Endothelial cell of umbilical vein (primary cell): ENCODE measurements around the gene SRBD1. TPM values are rescaled to one million over a fixed set of nuclear protein-coding genes. Genes with fewer than 3 reads are reported as not detected.

Source experiments
- BruUV-seq: library from RNA; stranded (reverse); fragments of 400-500 nt; replicated peaks from 2 replicates; lab custom pipeline; 2021; lab: Mats Ljungman, UMichigan
- CTCF ChIA-PET: fragments of 300-600, 350-600 bp; sonication (Branson Sonifier 250); formaldehyde crosslinking; loops from one replicate; lab custom pipeline; 2021; ENCODE audit warnings: antibody characterized with exemption, inconsistent platforms; lab: Charles Lee
- POLR2A ChIA-PET: fragments of 300-600, 350-600 bp; sonication (Branson Sonifier 250); formaldehyde crosslinking; loops from one replicate; lab custom pipeline; 2021; ENCODE audit warnings: antibody characterized with exemption, inconsistent platforms; lab: Charles Lee
- DNase-seq: peaks from one replicate; pipeline ENCODE4 v3.0.0-alpha.2; 2011; ENCODE audit warnings: low read depth, low spot score
- FAIRE-seq: peaks from 2 replicates; lab custom pipeline; 2011; peaks lifted over from hg19 to GRCh38; lab: Jason Lieb, UNC
- H2AFZ ChIP-seq: 2 replicates; pipeline ENCODE4 v1.6.0; 2012; ENCODE audit warnings: low read depth, low read length, control low read depth, inconsistent platforms
- H3K27ac ChIP-seq: 2 replicates; pipeline ENCODE4 v1.5.1; 2011; ENCODE audit warnings: low read depth, mild to moderate bottlenecking, control low read depth, low read length, moderate library complexity; ENCODE audit not compliant: insufficient read depth
- H3K27me3 ChIP-seq, 2 experiments: 2 replicates each; pipeline versions ENCODE4 v1.6.0 to v1.6.1; 2011; ENCODE audit warnings: low read length in 2 of 2, mixed read lengths in 1 of 2; ENCODE audit not compliant: control insufficient read depth in 2 of 2, insufficient read depth in 2 of 2
- H3K36me3 ChIP-seq, 2 experiments: 2 replicates in 1 of 2; 3 replicates in 1 of 2; pipeline ENCODE4 v1.5.1; 2011; ENCODE audit warnings: low read length in 2 of 2, mild to moderate bottlenecking in 1 of 2, moderate library complexity in 1 of 2; ENCODE audit not compliant: control insufficient read depth in 2 of 2, insufficient read depth in 2 of 2; ENCODE audit errors: extremely low read depth in 1 of 2
- H3K4me1 ChIP-seq: 3 replicates; pipeline ENCODE4 v1.5.1; 2011; ENCODE audit warnings: mild to moderate bottlenecking, low read length; ENCODE audit not compliant: control insufficient read depth, insufficient read depth; ENCODE audit errors: extremely low read depth
- H3K4me2 ChIP-seq: 2 replicates; pipeline ENCODE4 v1.6.1; 2011; ENCODE audit warnings: low read length, control low read depth, mixed read lengths; ENCODE audit not compliant: insufficient read depth
- H3K4me3 ChIP-seq, 3 experiments: fragments of 200-600 bp in 1 of 3; sonication (generic), shearing (Covaris generic) in 1 of 3; replicated peaks in 1 of 3; 2 replicates each; pipeline ENCODE4 v1.5.1; 2011 to 2016; ENCODE audit warnings: control low read depth in 3 of 3, low read length in 3 of 3, mild to moderate bottlenecking in 2 of 3, inconsistent platforms in 1 of 3, low read depth in 1 of 3, moderate library complexity in 1 of 3; ENCODE audit not compliant: insufficient read depth in 1 of 3
- H3K79me2 ChIP-seq: 2 replicates; pipeline ENCODE4 v1.6.0; 2012; ENCODE audit warnings: low read length, inconsistent platforms; ENCODE audit not compliant: control insufficient read depth, insufficient read depth
- H3K9ac ChIP-seq: replicated peaks from 2 replicates; pipeline ENCODE3; 2011; ENCODE audit warnings: low read length, control low read depth; ENCODE audit not compliant: insufficient read depth; ENCODE audit errors: extremely low read depth
- H3K9me1 ChIP-seq: replicated peaks from 3 replicates; pipeline ENCODE4 v1.6.0; 2011; ENCODE audit warnings: mild to moderate bottlenecking, low read length; ENCODE audit not compliant: control insufficient read depth, insufficient read depth; ENCODE audit errors: extremely low read depth
- H3K9me3 ChIP-seq: replicated peaks from 2 replicates; pipeline ENCODE4 v1.5.1; 2012; ENCODE audit warnings: low read length, inconsistent platforms; ENCODE audit not compliant: control insufficient read depth, insufficient read depth
- H4K20me1 ChIP-seq: replicated peaks from 2 replicates; pipeline ENCODE3; 2011; ENCODE audit warnings: mild to moderate bottlenecking, low read length; ENCODE audit not compliant: control insufficient read depth, insufficient read depth; ENCODE audit errors: extremely low read depth
- CTCF ChIP-seq, 2 donors: IDR thresholded peaks; 1 replicate in 1 of 2; 2 replicates in 1 of 2; pipeline ENCODE4 v1.5.1; 2011; ENCODE audit warnings: low read length in 2 of 2, mild to moderate bottlenecking in 2 of 2, moderate library complexity in 2 of 2, control low read depth in 1 of 2, inconsistent platforms in 1 of 2, low read depth in 1 of 2; ENCODE audit not compliant: insufficient read depth in 1 of 2; ENCODE audit errors: extremely low read depth in 1 of 2
- EZH2 ChIP-seq: IDR thresholded peaks from 2 replicates; pipeline ENCODE4 v1.6.1; 2012; ENCODE audit warnings: borderline replicate concordance, low read depth, mild to moderate bottlenecking, moderate library complexity, low read length, inconsistent platforms; ENCODE audit not compliant: severe bottlenecking
- FOS ChIP-seq: IDR thresholded peaks from 2 replicates; pipeline ENCODE4 v1.6.1; 2011; ENCODE audit warnings: mild to moderate bottlenecking, low read length, moderate library complexity, borderline replicate concordance; ENCODE audit not compliant: insufficient read depth
- MYC ChIP-seq: IDR thresholded peaks from one replicate; pipeline ENCODE4 v1.6.1; 2011; ENCODE audit warnings: mild to moderate bottlenecking, low read depth, low read length
- POLR2AphosphoS5 ChIP-seq: IDR thresholded peaks from 2 replicates; pipeline ENCODE4 v1.6.1; 2012; ENCODE audit warnings: low read depth, mild to moderate bottlenecking, control low read depth, low read length, moderate library complexity; ENCODE audit not compliant: insufficient read depth
- dilution Hi-C: fragments of 300-500 bp; cut with MboI; formaldehyde crosslinking; loops from one replicate; pipeline ENCODE4 v1.15.0; 2019; ENCODE audit warnings: low sequenced_read_pairs; ENCODE audit not compliant: extremely low pct_ligation_motif_present
- intact Hi-C: fragments of 100-400 bp; cut with micrococcal nuclease; formaldehyde crosslinking; loops from one replicate; pipeline ENCODE4 v1.10.0; 2022
- polyA plus RNA-seq, 4 experiments: library from polyadenylated mRNA; depleted of rRNA in 3 of 4; stranded (reverse) in 3 of 4; unstranded in 1 of 4; fragments of >200 nt; gene quantifications; 2 replicates each; pipeline versions ENCODE4 v1.2.1 to v1.2.3, GENCODE V29; 2011 to 2012; ENCODE audit warnings: missing spikeins in 1 of 4
- total RNA-seq: library from RNA; stranded (reverse); gene quantifications from 2 replicates; pipeline ENCODE4 v1.2.3, GENCODE V29; 2021

The SRBD1 gene
- total and polyA plus RNA-seq, 2 donors (not counting 3 experiments of a cell fraction or from before 2014, with no cell fraction given), result 3.7 to 12.5 TPM

DNA sequence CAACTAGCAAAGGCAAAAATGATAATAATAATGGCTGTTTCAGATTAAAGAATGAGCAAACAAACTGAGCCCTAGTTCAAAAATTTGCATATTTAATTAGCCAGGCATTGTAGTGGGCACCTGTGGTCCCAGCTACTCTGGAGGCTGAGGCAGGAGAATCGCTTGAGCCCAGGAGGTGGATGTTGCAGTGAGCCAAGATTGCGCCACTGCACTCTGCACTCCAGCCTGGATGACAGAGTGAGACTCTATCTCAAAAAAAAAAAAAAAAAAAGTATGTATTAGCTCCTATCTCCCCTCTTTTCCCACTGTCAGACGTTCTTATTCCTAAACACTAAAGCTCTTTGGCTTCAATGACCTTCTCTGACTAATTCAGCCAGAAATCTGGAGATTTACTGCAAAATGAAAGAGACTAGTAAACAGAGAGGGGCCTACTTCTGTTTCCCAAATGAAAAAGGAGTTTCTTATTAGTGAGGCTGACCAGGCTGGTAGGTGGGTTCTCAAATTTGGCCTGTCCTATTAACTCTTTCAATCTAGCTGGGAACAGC lies 3.9 kb upstream of the SRBD1 start:
- Histone ChIP-seq H3K4me2 (no peak overlapping the region), H3K36me3 (no peaks in the 10 kb centered on the region), H3K27ac (no peak overlapping the region), H3K9me1 (no peaks in the 10 kb centered on the region), H4K20me1 (no peaks in the 10 kb centered on the region), H3K79me2 (peaks cover 4% of the 10 kb centered on the region), H3K9ac (no peak overlapping the region), H2AFZ (no peak overlapping the region), H3K4me3 (no peak overlapping the region), H3K9me3 (no peaks in the 10 kb centered on the region), H3K4me1 (peaks cover 30% of the 10 kb centered on the region), H3K27me3 (no peaks in the 10 kb centered on the region)
- POLR2A ChIA-PET, result interaction anchor here (0.7 kb wide), 1 partner anchor 376 kb away, joined by 4 read pairs; no protein-coding TSS in a partner anchor
- BruUV-seq, result no TSS peak
- no peak for FAIRE-seq
- CTCF ChIA-PET, result no interaction called here
- no peak for DNase-seq
- TF ChIP-seq FOS (no peak), EZH2 (no peak), POLR2AphosphoS5 (no peak), CTCF (IDR thresholded peaks at IDR 0.05; ENCODE audit: extremely low read depth in 1 of 2, insufficient read depth in 1 of 2, low read depth in 1 of 2, low read length in 2 of 2) (no peak), MYC (no peak)
- dilution Hi-C loops (no loop called here), intact Hi-C loops (no loop called here)
